SK-N-MC (cell line): Measurements from ENCODE around the gene FHOD3.

Source experiments
- DNase-seq: peaks from one replicate; pipeline ENCODE4 v3.0.0-alpha.2; 2011; ENCODE audit warnings: low read depth, low spot score
- H3K27ac ChIP-seq: fragments of 200-600 bp; sonication (generic); 2 replicates; pipeline ENCODE4 v1.5.1; 2016; ENCODE audit warnings: mixed run types
- H3K36me3 ChIP-seq: fragments of 200-600 bp; sonication (generic); 2 replicates; pipeline ENCODE4 v1.6.1; 2017; ENCODE audit warnings: antibody characterized with exemption, low read length, mixed read lengths; ENCODE audit not compliant: insufficient read depth
- H3K4me3 ChIP-seq: fragments of 200-600 bp; sonication (generic); 2 replicates; pipeline ENCODE4 v1.5.1; 2016
- H3K9ac ChIP-seq: fragments of 200-600 bp; sonication (generic); 2 replicates; pipeline ENCODE4 v1.8.0; 2017; ENCODE audit warnings: mixed run types, mixed read lengths; ENCODE audit not compliant: insufficient read length
- H3K9me3 ChIP-seq: fragments of 200-600 bp; sonication (generic); 2 replicates; pipeline ENCODE4 v1.6.1; 2017; ENCODE audit warnings: low read depth, mild to moderate bottlenecking, antibody characterized with exemption, low read length, moderate library complexity, mixed read lengths
- EZH2 ChIP-seq: fragments of 200-600 bp; sonication (generic); IDR thresholded peaks from one replicate; pipeline ENCODE4 v1.6.1; 2017; ENCODE audit warnings: antibody characterized with exemption
- FOXP2 ChIP-seq: optimal IDR thresholded peaks from 2 replicates; pipeline ENCODE3; 2011; ENCODE audit warnings: mild to moderate bottlenecking, moderate library complexity; ENCODE audit not compliant: insufficient read depth; ENCODE audit errors: extremely low read length, control extremely low read depth
- POLR2AphosphoS5 ChIP-seq: IDR thresholded peaks from 2 replicates; pipeline ENCODE4 v1.6.1; 2012; ENCODE audit warnings: mild to moderate bottlenecking, low read depth, low read length, borderline replicate concordance

FHOD3 gene

DNA sequence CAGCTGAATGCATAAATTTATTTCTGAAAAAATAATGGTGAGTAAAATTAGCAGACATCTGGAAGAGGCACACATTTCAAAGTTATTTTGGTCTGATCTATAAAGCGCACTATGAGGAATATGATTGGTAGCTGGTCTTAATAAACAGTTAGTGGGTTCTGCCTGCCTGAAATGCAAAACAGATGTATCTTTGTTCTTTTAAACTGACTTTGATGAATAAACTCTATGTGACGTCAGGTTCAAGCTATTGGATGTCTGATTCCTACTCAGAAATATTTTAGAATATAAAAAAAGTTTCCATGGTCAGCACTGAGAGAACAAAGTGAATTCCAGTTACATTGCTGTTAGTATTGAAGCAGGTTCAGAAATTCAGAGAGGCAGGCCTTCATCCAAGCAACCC is 394.9 kb downstream of the FHOD3 start:
- H3K9ac ChIP-seq = no peak overlapping the region
- no peak for TF ChIP-seq EZH2
- TF ChIP-seq FOXP2 = no peak
- no peak for TF ChIP-seq POLR2AphosphoS5
- H3K27ac ChIP-seq = peak overlapping the region; percentile 27; the same call in 1 of the 2 replicates
- no peaks in the 10 kb centered on the region for H3K36me3 ChIP-seq
- no peaks in the 10 kb centered on the region for H3K9me3 ChIP-seq
- no peak for DNase-seq
- H3K4me3 ChIP-seq = peak overlapping the region; percentile 45

DNA sequence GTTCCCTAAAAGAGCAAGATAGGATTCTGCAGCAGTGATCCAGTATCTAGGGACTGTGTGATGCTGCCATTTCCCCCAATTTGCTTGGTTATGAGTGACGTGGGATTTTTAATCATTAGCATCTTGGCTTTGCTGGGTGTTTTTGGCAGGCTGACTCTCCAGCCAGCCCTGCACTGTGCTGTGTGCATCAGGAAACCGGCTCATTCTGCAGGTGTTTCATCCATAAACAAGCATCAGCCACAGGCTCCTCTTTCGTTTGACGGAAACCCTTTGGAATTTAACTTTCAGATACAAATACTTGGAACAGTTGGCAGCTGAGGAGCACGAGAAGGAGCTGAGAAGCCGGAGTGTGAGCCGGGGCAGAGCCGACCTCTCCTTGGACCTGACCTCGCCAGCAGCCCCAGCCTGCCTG is 395.4 kb downstream of the FHOD3 start:
- Histone ChIP-seq H3K27ac (peak overlapping the region; percentile 27; the same call in 1 of the 2 replicates), H3K9ac (no peak overlapping the region), H3K4me3 (peak overlapping the region; percentile 45), H3K9me3 (no peaks in the 10 kb centered on the region), H3K36me3 (no peaks in the 10 kb centered on the region)
- TF ChIP-seq POLR2AphosphoS5 (no peak), FOXP2 (no peak), EZH2 (no peak)
- DNase-seq = no peak

- Histone ChIP-seq H3K9me3 (no peaks in the 10 kb centered on the region), H3K27ac (no peak overlapping the region), H3K4me3 (peak overlapping the region; percentile 26; the same call in 1 of the 2 replicates), H3K9ac (no peak overlapping the region), H3K36me3 (no peaks in the 10 kb centered on the region)
- no peak for DNase-seq
- TF ChIP-seq EZH2 = no peak
- TF ChIP-seq FOXP2 = no peak
- TF ChIP-seq POLR2AphosphoS5 = no peak
Measured at GRCh38 chr18:36693931-36694620, 396.6 kb downstream of the FHOD3 start.

- no peaks in the 10 kb centered on the region for H3K36me3 ChIP-seq
- H3K9me3 ChIP-seq = no peaks in the 10 kb centered on the region
- H3K27ac ChIP-seq = no peak overlapping the region
- no peak for DNase-seq
- no peak overlapping the region for H3K4me3 ChIP-seq
- H3K9ac ChIP-seq = no peak overlapping the region
- TF ChIP-seq FOXP2 (no peak), EZH2 (no peak), POLR2AphosphoS5 (no peak)
Measured at GRCh38 chr18:36695806-36696205, 398.3 kb downstream of the FHOD3 start.

DNA sequence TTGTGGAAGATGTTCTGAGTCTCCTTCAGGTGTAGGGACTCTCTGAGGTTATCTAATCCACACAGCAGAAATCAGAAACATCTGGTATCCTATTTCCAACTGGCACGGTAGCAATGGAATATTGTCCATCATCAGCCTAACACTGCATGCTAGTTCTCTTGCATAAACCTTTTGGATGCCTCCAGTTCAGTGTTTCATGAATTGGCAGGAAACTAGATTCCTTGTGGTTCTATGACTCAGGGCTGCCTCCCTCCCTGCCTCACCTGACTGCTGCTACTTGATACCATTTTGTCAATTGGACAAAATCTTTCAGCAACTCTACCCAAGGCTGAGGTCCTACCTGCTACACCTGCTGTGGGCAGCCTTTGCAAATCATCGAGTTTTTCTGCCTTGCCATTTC is 400.4 kb downstream of the FHOD3 start:
- no peak overlapping the region for H3K27ac ChIP-seq
- TF ChIP-seq EZH2 = no peak
- no peak for TF ChIP-seq FOXP2
- TF ChIP-seq POLR2AphosphoS5 = no peak
- H3K9me3 ChIP-seq = no peaks in the 10 kb centered on the region
- H3K9ac ChIP-seq = no peak overlapping the region
- no peak overlapping the region for H3K4me3 ChIP-seq
- DNase-seq = no peak
- no peaks in the 10 kb centered on the region for H3K36me3 ChIP-seq

DNA sequence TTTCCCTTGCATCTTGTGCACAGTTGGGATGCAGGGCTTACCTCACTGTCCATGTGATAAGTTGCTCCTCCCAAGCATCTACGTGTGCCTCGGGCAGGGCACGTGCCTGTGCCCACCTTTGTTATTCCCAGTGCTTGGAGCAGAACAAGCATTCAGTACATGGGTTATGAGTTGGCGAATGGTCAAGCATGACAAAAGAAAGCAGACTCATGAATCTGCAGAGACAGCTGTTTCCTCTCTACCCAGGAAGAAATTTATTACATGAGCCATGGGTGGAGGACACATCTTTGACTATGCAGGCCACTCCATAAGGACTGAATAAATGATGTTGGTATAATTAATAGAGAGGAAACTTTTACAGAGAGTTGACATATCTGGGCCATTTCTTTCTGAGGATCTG is 403.4 kb downstream of the FHOD3 start:
- Histone ChIP-seq H3K36me3 (no peaks in the 10 kb centered on the region), H3K9ac (no peak overlapping the region), H3K27ac (no peak overlapping the region), H3K9me3 (no peaks in the 10 kb centered on the region), H3K4me3 (no peak overlapping the region)
- DNase-seq = no peak
- no peak for TF ChIP-seq FOXP2
- no peak for TF ChIP-seq EZH2
- TF ChIP-seq POLR2AphosphoS5 = no peak

- Histone ChIP-seq H3K36me3 (no peaks in the 10 kb centered on the region), H3K27ac (no peak overlapping the region), H3K4me3 (no peak overlapping the region), H3K9me3 (no peaks in the 10 kb centered on the region), H3K9ac (no peak overlapping the region)
- no peak for TF ChIP-seq POLR2AphosphoS5
- no peak for TF ChIP-seq FOXP2
- TF ChIP-seq EZH2 = no peak
- DNase-seq = no peak
Measured at GRCh38 chr18:36702401-36703013, 405.0 kb downstream of the FHOD3 start.

- no peak overlapping the region for H3K4me3 ChIP-seq
- H3K9ac ChIP-seq = no peak overlapping the region
- TF ChIP-seq FOXP2 = no peak
- TF ChIP-seq POLR2AphosphoS5 = no peak
- TF ChIP-seq EZH2 = no peak
- no peak overlapping the region for H3K27ac ChIP-seq
- no peaks in the 10 kb centered on the region for H3K36me3 ChIP-seq
- H3K9me3 ChIP-seq = no peaks in the 10 kb centered on the region
- DNase-seq = no peak
Measured at GRCh38 chr18:36704156-36704555, 406.6 kb downstream of the FHOD3 start.
